GM23248 (cell line): ENCODE results near the gene ZNF710. TPM values are rescaled to one million over a fixed set of nuclear protein-coding genes. Genes with fewer than 3 reads are reported as not detected.
A peak's percentile ranks its signal among the peaks of the same experiment; 100 is the strongest.

Source experiments
- DNase-seq: peaks from one replicate; pipeline ENCODE4 v3.0.0-alpha.2; 2015
- H2AFZ ChIP-seq: fragments of 200-600 bp; sonication (generic); 2 replicates; pipeline ENCODE4 v1.6.1; 2016; ENCODE audit warnings: antibody characterized with exemption
- H3F3A ChIP-seq: fragments of 200-600 bp; sonication (generic); 2 replicates; pipeline ENCODE4 v1.6.1; 2016; ENCODE audit warnings: mild to moderate bottlenecking, antibody characterized with exemption, mixed run types; ENCODE audit not compliant: insufficient read depth
- H3K27ac ChIP-seq: fragments of 200-600 bp; sonication (generic); 2 replicates; pipeline ENCODE4 v1.5.1; 2016; ENCODE audit warnings: mild to moderate bottlenecking
- H3K27me3 ChIP-seq: fragments of 200-600 bp; sonication (generic); replicated peaks from 2 replicates; pipeline ENCODE4 v1.6.1; 2016; ENCODE audit warnings: mild to moderate bottlenecking; ENCODE audit not compliant: insufficient read depth
- H3K36me3 ChIP-seq: fragments of 200-600 bp; sonication (generic); 2 replicates; pipeline ENCODE4 v1.6.1; 2016; ENCODE audit warnings: low read depth, mild to moderate bottlenecking
- H3K4me1 ChIP-seq: fragments of 200-600 bp; sonication (generic); 2 replicates; pipeline ENCODE4 v1.6.1; 2016; ENCODE audit warnings: mild to moderate bottlenecking; ENCODE audit not compliant: insufficient read depth
- H3K4me2 ChIP-seq: fragments of 200-600 bp; sonication (generic); one replicate; pipeline ENCODE4 v1.6.1; 2016; ENCODE audit warnings: mild to moderate bottlenecking; ENCODE audit not compliant: unreplicated experiment
- H3K4me3 ChIP-seq: fragments of 200-600 bp; sonication (generic); 2 replicates; pipeline ENCODE4 v1.5.1; 2016; ENCODE audit warnings: mild to moderate bottlenecking
- H3K79me2 ChIP-seq: fragments of 200-600 bp; sonication (generic); 2 replicates; pipeline ENCODE4 v1.6.1; 2016; ENCODE audit warnings: mild to moderate bottlenecking; ENCODE audit not compliant: insufficient read depth
- H3K9ac ChIP-seq: fragments of 200-600 bp; sonication (generic); 2 replicates; pipeline ENCODE4 v1.6.1; 2016; ENCODE audit warnings: mild to moderate bottlenecking
- H3K9me2 ChIP-seq: fragments of 200-600 bp; sonication (generic); 2 replicates; pipeline ENCODE4 v1.6.1; 2016; ENCODE audit warnings: mixed run types, mild to moderate bottlenecking, moderate library complexity; ENCODE audit not compliant: insufficient read depth
- H3K9me3 ChIP-seq: fragments of 200-600 bp; sonication (generic); one replicate; pipeline ENCODE4 v1.6.1; 2017; ENCODE audit warnings: low read depth
- H4K20me1 ChIP-seq: fragments of 200-600 bp; sonication (generic); 2 replicates; pipeline ENCODE4 v1.6.0; 2016; ENCODE audit not compliant: insufficient read depth
- EZH2 ChIP-seq: fragments of 200-600 bp; sonication (generic); IDR thresholded peaks from 2 replicates; pipeline ENCODE4 v1.6.1; 2018; ENCODE audit warnings: antibody characterized with exemption, mild to moderate bottlenecking; ENCODE audit not compliant: insufficient read depth, poor library complexity, severe bottlenecking
- EZH2phosphoT487 ChIP-seq: fragments of 200-600 bp; sonication (generic); IDR thresholded peaks from 2 replicates; pipeline ENCODE4 v1.6.1; 2018; ENCODE audit warnings: antibody characterized with exemption, moderate library complexity, mild to moderate bottlenecking, low read depth; ENCODE audit not compliant: insufficient read depth
- WGBS, 2 experiments: methylation state at CpG; one replicate each; pipeline ENCODE4 v1.1.6; 2015 to 2017; ENCODE audit warnings: low lambda C conversion rate in 2 of 2, low coverage in 1 of 2; ENCODE audit errors: missing lambda C conversion rate in 2 of 2; 5-methylcytosine and 5-hydroxymethylcytosine counted together
- in situ Hi-C: fragments of 300-500 bp; cut with MboI; formaldehyde crosslinking; loops from 2 replicates; pipeline ENCODE4 v1.15.0; 2020
- polyA plus RNA-seq: library from polyadenylated mRNA; unstranded; fragments of >200 nt; fragmentation: Nextera tagmentation; extraction: Ambion mirVana; gene quantifications from 2 replicates; pipeline ENCODE4 v1.2.1, GENCODE V29; 2016
- total RNA-seq: library from RNA; depleted of rRNA; stranded (reverse); fragments of >200 nt; shearing (Covaris generic); gene quantifications from 2 replicates; pipeline ENCODE4 v1.2.3, GENCODE V29; 2014

The ZNF710 gene
- total and polyA plus RNA-seq, 2 experiments from 2014 or later: 2.9 to 12.0 TPM

- Histone ChIP-seq H3K27me3 (no peaks in the 10 kb centered on the region), H4K20me1 (0 out of 2 replicates have a peak, but pooled peaks cover 5% of the 10 kb centered on the region), H3K9me3 (no peaks in the 10 kb centered on the region), H3K27ac (peak overlapping the region; percentile 99), H2AFZ (no peak overlapping the region), H3F3A (peaks cover 44% of the 10 kb centered on the region), H3K4me3 (peak overlapping the region; percentile 38; the same call in 1 of the 2 replicates), H3K9ac (peak overlapping the region; percentile 75), H3K79me2 (peaks cover 65% of the 10 kb centered on the region), H3K36me3 (no peaks in the 10 kb centered on the region), H3K4me1 (peaks cover 47% of the 10 kb centered on the region), H3K4me2 (peak overlapping the region; percentile 44), H3K9me2 (no peaks in the 10 kb centered on the region)
- no peak for DNase-seq
- 46 to 55% methylated on average over 4 of the region's 4 CpGs for WGBS, 2 experiments
- TF ChIP-seq EZH2phosphoT487: no peak
- TF ChIP-seq EZH2: no peak
- in situ Hi-C loops: no loop called here
These were observed 96.4 kb downstream of the ZNF710 start for GRCh38 chr15:90097475-90097874.

DNA sequence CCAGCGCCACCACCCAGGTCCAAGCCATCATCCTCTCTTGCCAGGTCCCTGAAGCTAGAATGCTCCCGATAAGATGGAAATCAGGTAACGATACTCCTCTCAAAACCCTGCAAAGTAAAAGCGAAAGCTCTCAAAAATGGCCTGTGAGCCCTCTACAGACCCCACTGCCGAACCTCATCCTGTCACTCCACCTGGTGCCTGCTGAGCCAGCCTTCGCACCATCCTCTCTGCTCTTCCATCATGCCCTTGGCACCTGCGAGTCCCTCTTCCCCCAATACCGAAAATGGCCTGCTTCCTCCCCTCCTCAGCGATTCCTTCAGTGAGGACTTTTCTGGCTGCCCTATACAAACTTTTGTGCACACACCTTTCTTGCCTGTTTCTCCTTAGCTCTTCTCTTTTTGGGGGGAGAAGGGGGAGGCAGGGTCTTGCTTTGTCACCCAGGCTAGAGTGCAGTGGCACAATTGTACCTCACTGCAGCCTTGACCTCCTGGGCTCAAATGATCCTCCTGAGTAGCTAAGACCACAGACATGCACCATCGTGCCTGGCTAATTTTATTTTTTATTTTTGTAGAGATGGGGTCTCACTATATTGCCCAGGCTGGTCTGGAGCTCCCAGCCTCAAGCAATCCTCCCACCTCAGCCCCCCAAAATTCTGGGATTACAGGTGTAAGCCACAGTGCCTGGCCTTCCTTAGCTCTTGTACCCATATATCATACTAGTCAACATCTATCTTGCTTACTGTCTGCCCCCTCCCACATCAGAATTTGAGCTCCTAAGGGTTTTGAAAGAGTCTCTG, 98.1 kb downstream of the ZNF710 start:
- peak overlapping the region; percentile 99 for H3K27ac ChIP-seq
- peak overlapping the region; percentile 90 for H3K9ac ChIP-seq
- in situ Hi-C loops: no loop called here
- peaks cover 42% of the 10 kb centered on the region for H3K4me1 ChIP-seq
- no peak overlapping the region for H2AFZ ChIP-seq
- H3K27me3 ChIP-seq: no peaks in the 10 kb centered on the region
- H3F3A ChIP-seq: peaks cover 44% of the 10 kb centered on the region
- WGBS, 2 experiments: 94 to 97% methylated on average over 10 of the region's 10 CpGs
- H3K4me2 ChIP-seq: peak overlapping the region; percentile 77
- no peaks in the 10 kb centered on the region for H3K9me3 ChIP-seq
- H3K4me3 ChIP-seq: peak overlapping the region; percentile 72; the same call in 1 of the 2 replicates
- no peaks in the 10 kb centered on the region for H3K9me2 ChIP-seq
- H3K79me2 ChIP-seq: peaks cover 48% of the 10 kb centered on the region
- no peak for DNase-seq
- no peak for TF ChIP-seq EZH2phosphoT487
- no peak for TF ChIP-seq EZH2
- no peaks in the 10 kb centered on the region for H3K36me3 ChIP-seq
- no peaks in the 10 kb centered on the region for H4K20me1 ChIP-seq

DNA sequence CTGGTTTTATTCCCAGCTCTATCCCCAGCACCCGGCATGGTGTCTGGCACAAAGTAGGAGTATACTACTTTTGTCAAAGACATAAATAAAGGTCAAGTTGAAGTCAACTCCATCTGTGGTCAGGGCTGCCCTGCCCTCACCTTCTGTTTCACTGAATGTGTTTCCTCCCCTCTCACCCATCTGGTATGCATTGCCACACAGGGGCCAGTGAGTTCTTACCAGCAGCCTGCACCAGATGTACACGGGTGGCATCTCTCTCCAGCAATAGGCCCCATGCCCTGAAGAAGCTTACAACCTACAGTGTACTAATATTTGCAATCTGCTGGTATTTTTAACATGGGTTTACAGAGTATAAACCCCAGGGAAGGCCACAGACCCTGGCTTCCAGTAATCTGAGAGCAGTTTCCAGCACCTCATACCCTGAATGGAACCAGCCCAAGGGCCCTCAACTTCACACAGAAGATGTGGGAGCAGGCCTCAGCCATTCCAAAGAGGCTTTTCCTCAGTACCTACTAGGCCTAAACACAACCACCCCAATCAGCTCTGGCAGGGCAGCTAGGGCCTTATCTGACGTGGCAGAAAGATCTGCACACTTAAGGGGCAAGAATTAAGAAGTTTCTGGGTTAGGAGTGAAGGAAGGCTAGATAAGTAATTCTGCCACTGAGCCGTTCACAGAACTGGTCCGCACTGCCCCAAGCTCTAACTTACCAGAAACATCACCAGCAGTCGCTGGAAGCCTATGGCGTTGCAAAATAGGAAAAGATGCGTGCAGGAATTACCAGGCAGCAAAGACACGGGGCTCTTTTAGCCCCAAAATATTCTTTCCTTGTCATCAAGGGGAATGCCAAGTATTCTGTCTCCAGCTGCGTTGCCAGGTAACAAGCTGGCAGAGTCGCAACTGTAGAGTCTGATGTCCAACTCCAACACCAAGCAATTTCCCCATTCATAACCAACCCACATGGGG, 99.0 kb downstream of the ZNF710 start:
- Histone ChIP-seq H3F3A (peaks cover 44% of the 10 kb centered on the region), H3K27ac (peak overlapping the region; percentile 99), H3K36me3 (no peaks in the 10 kb centered on the region), H2AFZ (no peak overlapping the region), H3K9me2 (no peaks in the 10 kb centered on the region), H3K4me1 (peaks cover 42% of the 10 kb centered on the region), H3K4me2 (peak overlapping the region; percentile 77), H3K9ac (peak overlapping the region; percentile 90), H4K20me1 (no peaks in the 10 kb centered on the region), H3K9me3 (no peaks in the 10 kb centered on the region), H3K27me3 (no peaks in the 10 kb centered on the region), H3K4me3 (peak overlapping the region; percentile 72), H3K79me2 (peaks cover 39% of the 10 kb centered on the region)
- DNase-seq: peak; percentile 94
- WGBS, 2 experiments: 17% methylated on average over 11 of the region's 11 CpGs
- in situ Hi-C loops: no loop called here
- TF ChIP-seq EZH2 (no peak), EZH2phosphoT487 (no peak)
